Peyer's patch (tissue), 4 donors: ENCODE data around the gene NPC2.

Experiments
- CTCF ChIP-seq, 6 experiments: fragments of 450-650 bp in 4 of 6; fragments of 200-600 bp in 2 of 6; sonication (generic) in 1 of 6; IDR thresholded peaks; one replicate each; pipeline ENCODE4 v1.5.1; 2017 to 2019; ENCODE audit warnings: antibody characterized with exemption in 6 of 6, mild to moderate bottlenecking in 3 of 6, moderate library complexity in 1 of 6
- POLR2A ChIP-seq, 2 donors: fragments of 450-650 bp; IDR thresholded peaks; one replicate each; pipeline ENCODE4 v1.5.1; 2017; ENCODE audit warnings: antibody characterized with exemption in 2 of 2, mild to moderate bottlenecking in 2 of 2, moderate library complexity in 2 of 2

GRCh38 chr14:74509587-74510222 lies 16.6 kb upstream of the NPC2 start:
- TF ChIP-seq CTCF (IDR thresholded peaks at IDR 0.05) (no peak), POLR2A (IDR thresholded peaks at IDR 0.05) (no peak)
